PC-3 (cell line): ENCODE data around the gene JPH4.

ENCODE experiments used
- EZH2 ChIP-seq: fragments of 300-600 bp; sonication (generic); IDR thresholded peaks from one replicate; pipeline ENCODE4 v1.6.1; 2017; ENCODE audit warnings: antibody characterized with exemption, mild to moderate bottlenecking, low read length; ENCODE audit not compliant: unreplicated experiment
- EZH2phosphoT487 ChIP-seq: fragments of 300-600 bp; sonication (generic); IDR thresholded peaks from 2 replicates; pipeline ENCODE4 v1.6.1; 2018; ENCODE audit warnings: mild to moderate bottlenecking, antibody characterized with exemption, low read length, borderline replicate concordance
- TF ChIP-seq, protein P1 (sequence below): fragments of 300-600 bp; sonication (generic); conservative IDR thresholded peaks from 2 replicates; pipeline ENCODE4 v1.5.1; 2017; ENCODE audit warnings: antibody characterized with exemption, low read depth, mild to moderate bottlenecking, low read length

DNA sequence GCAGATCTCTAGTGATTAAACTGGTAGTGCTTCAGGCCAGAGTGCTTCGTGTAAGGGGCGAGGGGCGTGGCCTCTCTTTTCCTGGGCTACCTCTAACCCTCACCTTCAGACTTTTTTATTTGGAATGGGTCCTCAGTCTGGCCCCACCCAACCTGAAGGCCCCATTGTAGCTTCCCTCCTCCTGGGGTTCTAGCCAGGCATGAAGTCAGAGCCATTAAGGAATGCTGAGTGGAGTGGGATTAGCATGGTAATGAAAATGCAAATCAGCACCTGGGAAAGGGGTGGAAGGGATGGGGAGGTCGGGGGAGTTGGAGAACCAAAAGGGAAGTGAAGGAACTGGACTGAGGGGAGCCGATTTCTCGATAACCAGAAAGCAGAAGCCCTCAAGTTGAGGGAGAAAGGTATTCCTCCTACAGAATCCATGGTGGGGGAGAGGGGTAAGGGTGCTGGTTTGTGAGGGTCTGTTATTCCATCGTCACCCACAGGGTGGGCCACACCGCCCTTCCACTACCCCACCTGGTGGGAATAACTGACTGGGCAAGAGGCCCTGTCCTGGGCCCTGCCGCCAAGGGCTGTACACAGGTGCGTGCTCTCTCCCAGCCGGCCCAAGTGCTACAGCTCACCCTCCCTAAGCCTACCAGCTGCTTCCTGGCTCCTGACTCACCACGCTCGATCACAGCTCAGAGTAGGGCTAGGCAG lies 41.1 kb downstream of the JPH4 start:
- TF ChIP-seq, protein P1, sequence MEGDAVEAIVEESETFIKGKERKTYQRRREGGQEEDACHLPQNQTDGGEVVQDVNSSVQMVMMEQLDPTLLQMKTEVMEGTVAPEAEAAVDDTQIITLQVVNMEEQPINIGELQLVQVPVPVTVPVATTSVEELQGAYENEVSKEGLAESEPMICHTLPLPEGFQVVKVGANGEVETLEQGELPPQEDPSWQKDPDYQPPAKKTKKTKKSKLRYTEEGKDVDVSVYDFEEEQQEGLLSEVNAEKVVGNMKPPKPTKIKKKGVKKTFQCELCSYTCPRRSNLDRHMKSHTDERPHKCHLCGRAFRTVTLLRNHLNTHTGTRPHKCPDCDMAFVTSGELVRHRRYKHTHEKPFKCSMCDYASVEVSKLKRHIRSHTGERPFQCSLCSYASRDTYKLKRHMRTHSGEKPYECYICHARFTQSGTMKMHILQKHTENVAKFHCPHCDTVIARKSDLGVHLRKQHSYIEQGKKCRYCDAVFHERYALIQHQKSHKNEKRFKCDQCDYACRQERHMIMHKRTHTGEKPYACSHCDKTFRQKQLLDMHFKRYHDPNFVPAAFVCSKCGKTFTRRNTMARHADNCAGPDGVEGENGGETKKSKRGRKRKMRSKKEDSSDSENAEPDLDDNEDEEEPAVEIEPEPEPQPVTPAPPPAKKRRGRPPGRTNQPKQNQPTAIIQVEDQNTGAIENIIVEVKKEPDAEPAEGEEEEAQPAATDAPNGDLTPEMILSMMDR, result no peak
- TF ChIP-seq EZH2 (no peak), EZH2phosphoT487 (no peak)
